GM19468 (cell line): ENCODE measurements around the gene SOHLH2.

Experiments
- ATAC-seq: cut with Tn5 transposase; IDR thresholded peaks from one replicate; pipeline ENCODE4 v1.9.1; 2021; ENCODE audit warnings: mild to moderate bottlenecking, moderate library complexity, moderate number of reproducible peaks; ENCODE audit not compliant: unreplicated experiment; ENCODE audit errors: extremely low read depth

Gene SOHLH2

DNA sequence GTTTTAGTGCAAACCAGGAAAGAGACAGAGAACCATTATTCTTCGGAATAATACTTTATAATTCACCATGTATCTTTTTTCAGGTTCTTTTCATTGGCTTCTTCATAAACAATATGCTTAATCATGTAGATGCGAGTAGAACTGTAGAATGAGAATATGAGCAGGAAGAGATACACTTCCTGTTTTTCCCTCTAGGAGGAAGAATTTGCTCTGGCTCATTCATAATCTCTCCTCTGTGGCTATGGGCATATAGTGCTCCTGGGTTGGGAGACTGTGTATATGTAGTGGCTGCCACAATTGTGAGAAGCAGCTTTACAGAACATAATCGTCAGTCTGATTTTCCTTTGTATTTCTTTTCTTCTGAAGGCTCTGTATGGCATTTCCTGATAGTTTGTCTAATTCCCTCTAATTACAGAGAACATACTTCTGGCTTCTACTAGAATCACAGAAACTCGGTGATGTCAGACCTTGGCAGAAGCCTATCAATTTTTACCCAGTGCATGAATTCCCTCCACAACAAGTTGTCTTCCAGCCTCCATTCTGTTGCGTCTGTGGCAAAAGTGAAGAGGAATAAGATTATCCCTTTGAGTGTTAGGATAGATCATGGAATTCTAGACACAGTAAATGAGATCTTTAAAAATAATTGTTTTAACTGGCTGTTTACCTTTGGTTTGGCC is 80.3 kb downstream of the SOHLH2 start:
- no peak for ATAC-seq

DNA sequence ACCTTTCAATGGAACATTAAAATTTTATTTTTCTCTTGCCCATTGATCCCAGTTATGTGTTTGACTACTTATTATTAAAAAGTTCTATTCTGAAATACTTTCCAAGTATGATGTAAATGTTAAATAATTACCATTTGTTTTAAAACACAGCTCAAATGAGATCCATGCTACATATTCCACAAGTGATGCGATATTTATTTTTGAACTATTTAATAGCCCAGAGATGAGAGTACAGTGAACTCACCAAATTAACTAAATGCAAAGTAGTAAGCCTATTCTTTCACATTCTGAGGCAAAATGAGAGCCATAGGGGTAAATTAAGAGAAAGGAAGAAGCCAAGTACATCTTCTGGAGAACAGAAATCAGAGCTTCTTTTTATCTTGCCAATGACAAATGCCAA is 82.0 kb downstream of the SOHLH2 start:
- no peak for ATAC-seq

DNA sequence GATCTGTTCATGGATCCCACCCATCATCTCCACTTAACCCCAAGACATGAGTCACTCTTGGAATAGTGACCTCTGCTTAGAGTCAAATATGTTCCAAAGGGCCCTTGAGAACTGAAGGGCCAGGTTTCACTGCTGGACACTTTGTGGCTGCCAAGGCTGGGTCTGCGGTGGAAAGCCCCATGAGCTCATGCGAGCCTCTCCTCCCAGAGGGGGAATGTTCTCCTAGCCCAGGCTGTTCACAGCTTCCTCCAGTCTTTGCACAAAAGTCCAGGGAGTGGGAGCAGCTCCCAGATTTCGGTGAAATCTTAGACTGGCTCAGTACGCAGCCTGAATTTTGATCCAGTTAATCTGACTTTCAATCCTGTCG is 82.4 kb downstream of the SOHLH2 start:
- no peak for ATAC-seq

DNA sequence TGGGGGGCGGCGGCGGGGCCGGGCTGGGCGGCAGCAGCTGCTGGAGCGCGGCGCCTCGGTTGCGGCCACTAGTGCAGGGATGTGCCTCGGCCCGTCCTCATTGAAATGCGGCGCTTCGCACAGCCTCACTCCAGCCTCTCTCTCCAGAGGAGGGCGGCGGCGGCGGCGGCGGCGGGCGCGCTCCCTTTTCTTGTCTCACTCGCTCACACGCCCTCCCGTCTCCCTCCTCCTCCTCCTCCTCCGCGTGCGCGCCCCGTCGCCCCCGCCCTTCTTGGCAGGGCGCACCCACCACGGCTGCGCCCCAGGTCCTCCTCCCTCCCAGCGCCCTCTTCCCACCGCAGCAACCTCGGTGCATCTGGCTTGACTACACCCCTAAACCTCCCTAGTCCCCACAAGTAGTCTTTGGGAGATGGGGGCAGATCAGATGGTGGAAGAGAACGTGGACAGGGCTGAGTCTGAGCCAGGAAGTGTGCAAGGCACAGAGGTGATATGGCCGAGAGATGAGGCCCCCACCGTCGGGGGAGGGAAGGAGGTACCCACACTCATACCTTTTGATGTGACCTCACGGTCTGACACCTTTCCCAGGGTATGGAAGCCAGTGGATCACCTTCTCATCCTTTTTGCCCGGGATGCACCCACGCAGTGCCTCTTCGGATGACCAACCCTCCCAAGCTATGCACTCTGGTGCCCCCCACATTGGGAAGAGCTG is 83.0 kb downstream of the SOHLH2 start, which contains the start of gene DCLK1:
TSS of gene DCLK1 (minus strand) at position 161 of the 709 bp plus-strand sequence.
- ATAC-seq, result no peak

DNA sequence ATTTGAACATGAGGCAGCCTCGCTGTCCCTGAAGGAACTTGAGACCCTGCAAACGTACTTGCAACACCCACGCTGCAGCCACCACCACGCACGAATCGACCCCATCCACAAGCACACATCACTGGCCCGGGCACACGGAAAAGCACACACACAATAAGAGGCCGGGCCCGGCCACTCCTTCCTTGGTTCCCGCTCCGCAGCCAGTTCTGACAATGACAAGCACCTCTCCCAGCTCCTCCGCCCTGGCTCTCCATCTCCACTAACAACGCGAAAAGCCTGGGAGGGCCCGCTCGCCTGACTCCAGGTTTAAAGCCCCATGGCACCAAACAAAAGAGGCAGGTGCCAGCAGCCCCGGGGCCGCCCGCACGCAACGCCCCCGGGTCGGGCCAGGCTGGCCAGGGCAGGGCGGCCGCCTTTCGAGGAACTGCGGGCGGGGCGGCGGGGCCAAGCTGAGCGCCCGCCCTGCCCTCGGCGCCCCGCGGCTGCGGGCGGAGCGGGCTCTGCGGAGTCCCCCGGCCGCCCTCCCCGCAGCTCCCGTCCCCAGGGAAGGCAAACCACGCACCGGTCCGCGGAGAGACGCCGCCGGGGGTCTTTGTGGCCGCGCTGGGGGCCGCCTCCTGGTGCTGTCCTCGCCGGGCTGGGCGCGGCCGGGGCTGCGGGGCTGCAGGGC is 83.7 kb downstream of the SOHLH2 start:
- ATAC-seq, result no peak

DNA sequence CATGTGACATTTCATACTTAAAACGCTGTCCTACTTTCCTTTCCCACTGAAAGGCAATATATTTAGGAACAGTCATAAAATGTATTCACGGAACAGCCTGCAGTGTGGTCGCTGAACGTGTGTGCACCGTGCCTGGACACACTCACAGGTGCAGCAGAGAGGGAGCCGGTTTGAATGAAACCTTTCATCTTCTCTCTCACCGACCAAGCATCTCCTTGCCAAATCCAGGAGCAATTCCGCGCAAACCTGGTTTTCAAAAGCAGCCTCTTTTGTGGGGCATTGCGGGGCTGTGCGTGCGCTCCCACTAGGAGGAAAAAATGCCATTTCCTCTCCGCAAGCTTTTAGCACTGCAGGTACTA is 84.2 kb downstream of the SOHLH2 start:
- no peak for ATAC-seq

DNA sequence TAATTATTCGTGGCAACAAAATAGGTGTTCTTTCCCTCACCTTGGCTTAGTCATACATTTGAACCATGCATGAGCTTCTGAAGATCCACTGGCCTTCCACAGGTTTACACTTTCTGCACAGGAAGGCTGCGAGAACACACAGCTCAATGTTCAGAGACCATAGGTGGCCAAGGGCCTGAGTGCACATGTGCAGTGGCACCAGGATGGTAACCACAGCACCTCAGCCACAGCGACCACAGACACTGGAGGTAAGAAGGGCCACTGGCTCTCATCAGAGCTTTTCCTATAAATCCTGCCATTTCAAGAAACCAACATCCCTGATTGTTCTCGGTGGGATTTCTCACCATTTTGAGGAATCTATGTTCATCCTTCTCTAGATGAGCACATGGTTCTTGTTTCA is 84.8 kb downstream of the SOHLH2 start:
- no peak for ATAC-seq

DNA sequence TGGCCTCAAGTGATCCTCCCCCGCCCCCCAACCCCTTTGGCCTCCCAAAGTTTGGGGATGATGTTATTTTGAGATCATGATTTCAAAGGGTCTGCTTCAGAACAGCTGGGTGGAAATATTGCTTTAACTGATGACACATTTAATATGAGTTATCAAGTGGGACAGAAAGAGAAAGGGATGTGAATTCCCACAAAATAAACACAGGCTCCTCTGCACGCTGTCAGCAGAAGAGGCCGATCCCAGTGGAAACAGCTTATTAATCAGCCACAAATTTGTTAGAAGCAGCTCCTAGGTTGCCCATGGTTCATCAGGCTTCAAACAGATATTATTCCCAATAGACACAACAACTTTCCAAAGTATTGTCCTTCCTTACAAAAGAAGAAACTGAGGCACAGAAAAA is 87.9 kb downstream of the SOHLH2 start:
- ATAC-seq, result no peak

DNA sequence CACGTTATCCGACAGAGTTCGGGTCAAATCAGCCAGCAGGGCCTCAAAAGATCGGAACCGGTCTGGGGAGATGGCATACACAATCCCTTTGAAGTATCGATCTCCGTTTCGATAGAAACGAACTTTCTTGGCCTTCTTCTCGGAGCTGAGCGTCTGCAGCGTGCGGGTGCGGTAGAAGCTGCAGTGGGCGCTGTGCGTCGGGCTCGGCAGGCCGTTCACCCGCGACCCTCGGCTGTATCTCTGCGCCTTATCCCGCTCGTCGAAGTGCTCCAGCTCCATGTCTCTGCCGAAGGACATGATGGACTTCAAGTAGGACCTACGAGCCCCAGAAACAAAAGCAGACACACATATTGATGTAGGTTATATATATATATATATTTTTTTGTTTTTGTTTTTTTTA is 88.5 kb downstream of the SOHLH2 start:
- no peak for ATAC-seq

DNA sequence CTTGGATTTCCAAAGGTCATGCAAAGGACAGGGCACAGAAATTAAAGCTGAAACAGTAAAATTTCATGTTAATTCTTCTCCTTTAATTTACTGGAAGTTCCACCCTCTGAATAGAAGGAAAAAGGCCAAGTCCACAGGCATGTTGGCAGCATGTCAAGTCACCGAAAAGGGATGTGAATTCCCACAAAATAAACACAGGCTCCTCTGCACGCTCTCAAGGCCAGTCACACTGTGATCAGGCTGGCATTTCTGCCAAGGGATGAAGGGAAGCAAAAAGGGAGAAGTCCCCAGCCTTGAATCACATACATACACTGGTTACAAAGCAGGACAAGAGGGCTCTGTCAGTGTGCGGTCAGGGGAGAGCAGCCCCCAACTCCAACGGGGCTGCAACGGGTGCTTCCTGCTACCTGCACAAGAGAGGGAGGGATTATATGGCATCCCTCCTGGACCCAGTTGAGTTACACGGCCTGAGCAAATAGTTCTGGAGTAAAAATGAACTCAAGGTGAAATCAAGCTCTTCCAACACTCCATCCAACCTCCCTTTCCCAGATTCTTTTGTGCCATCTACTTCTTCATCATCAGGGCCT is 90.0 kb downstream of the SOHLH2 start:
- no peak for ATAC-seq
